ENCODE data around the gene TIA1.
"Not testable (repeated sequence)": the region's sequence is repeated elsewhere in the genome, so short reads cannot be mapped to it uniquely, and the experiment has no call there.

Gene TIA1

DNA sequence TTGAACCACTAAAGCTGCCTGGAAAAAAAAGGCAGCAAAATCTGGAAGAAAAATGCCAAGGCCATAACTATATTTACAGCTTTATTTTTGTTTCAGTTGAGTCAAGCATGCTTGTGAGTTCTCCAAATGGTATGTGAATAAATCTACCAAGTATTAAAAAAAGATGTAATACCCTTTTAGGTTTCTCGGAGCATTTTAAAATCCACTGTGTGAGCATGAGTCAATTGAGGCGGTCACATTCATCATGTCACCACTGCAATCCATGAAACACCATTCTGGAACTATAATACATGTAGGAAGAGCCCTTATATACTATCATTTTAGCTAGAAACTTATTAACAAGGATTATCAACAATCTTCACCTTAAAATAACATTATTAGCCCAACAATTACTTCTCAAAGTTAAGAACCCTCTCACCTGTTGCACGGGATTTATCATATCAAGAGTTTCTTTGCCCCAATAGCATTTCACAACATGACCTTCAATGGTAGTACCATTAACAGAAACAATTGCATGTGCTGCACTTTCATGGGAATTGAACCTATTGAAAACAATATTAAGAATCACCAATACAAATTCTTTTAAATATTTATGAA, 33.4 kb downstream of the TIA1 start:
- no peak for DNase-seq

GRCh38 chr2:70214365-70214764, 34.1 kb downstream of the TIA1 start:
- DNase-seq = no peak

GRCh38 chr2:70212298-70212932, 36.0 kb downstream of the TIA1 start:
- no peak for DNase-seq

- no peak for DNase-seq
Observed at GRCh38 chr2:70211595-70211994, 36.8 kb downstream of the TIA1 start.

DNA sequence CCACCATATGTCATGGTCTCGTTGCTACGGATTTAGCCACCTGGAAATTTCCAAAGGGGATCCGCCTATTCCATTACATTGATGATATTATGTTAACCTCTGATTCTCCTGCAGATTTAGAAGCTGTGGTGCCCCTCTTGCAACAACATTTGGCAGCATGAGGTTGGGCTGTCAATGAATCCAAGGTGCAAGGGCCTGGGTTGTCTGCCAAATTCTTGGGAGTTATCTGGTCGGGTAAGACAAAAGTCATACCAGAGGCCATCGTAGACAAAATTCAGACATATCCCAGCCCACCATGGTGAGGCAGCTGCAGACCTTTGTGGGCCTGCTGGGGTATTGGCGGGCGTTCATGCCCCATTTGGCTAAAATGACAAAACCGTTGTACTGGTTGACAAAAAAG, 44.0 kb downstream of the TIA1 start:
- no peak for DNase-seq

DNA sequence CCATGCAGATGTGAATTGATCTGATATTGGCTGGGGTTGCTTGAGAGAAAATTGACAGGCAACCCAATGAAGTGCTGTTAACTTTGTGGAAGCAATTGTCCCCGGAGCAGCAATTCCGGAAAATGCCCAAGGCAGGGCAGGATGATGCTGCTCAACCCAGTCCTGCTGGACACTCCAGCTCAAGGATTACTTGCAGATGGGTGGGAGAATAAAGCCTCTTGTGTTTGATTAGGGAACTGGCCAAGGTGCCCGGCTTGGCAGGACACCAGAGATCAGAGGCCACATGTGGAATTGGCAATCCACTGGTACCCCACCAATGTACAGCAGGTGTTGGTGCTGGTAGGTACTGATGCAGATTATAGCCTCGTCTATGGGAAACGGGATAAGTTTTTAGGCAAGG, 45.3 kb downstream of the TIA1 start:
- no peak for DNase-seq

GRCh38 chr2:70202236-70202806, 46.1 kb downstream of the TIA1 start:
- DNase-seq = no peak

DNA sequence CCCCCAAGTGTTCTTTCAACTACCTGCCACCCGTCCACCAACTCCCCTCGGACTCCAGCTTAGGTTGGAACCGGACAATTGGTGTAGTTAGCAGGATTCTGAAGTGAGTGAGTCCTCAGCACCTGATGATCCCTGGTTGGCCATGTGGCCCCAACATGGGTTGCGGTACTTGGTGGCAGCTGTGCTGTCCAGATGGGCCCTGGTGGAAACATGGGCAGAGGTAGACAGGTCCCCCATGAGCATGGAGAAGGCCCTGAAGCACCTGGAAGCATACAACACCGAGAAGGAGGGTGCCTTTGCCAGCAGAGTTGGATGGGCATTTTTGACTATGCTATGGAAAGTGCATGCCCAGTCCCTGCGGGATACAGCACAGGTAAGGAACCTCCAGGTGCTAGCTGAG, 46.6 kb downstream of the TIA1 start:
- no peak for DNase-seq

GRCh38 chr2:70201225-70201768, 47.1 kb downstream of the TIA1 start:
- DNase-seq = no peak

- DNase-seq = no peak
Observed at GRCh38 chr2:70199320-70199864, 49.0 kb downstream of the TIA1 start.

DNA sequence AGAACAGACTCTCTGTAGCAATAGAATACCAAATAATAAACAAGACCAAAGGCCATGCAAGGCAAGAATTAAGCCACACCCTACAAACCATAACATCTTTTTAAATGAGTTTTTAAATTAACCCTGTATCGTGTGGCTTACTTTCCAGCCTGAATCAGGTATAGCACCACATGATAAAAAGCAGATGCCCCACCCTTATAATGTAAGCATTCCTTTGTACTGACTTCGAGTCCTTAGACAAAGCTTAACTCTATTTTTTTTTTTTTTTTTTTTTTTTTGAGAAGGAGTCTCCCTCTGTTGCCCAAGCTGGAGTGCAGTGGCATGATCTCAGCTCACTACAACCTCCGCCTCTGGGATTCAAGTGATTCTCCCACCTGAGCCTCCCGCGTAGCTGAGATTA, 55.9 kb downstream of the TIA1 start:
- DNase-seq = no peak

- no peak for DNase-seq
Observed at GRCh38 chr2:70191244-70191735, 57.1 kb downstream of the TIA1 start.

DNA sequence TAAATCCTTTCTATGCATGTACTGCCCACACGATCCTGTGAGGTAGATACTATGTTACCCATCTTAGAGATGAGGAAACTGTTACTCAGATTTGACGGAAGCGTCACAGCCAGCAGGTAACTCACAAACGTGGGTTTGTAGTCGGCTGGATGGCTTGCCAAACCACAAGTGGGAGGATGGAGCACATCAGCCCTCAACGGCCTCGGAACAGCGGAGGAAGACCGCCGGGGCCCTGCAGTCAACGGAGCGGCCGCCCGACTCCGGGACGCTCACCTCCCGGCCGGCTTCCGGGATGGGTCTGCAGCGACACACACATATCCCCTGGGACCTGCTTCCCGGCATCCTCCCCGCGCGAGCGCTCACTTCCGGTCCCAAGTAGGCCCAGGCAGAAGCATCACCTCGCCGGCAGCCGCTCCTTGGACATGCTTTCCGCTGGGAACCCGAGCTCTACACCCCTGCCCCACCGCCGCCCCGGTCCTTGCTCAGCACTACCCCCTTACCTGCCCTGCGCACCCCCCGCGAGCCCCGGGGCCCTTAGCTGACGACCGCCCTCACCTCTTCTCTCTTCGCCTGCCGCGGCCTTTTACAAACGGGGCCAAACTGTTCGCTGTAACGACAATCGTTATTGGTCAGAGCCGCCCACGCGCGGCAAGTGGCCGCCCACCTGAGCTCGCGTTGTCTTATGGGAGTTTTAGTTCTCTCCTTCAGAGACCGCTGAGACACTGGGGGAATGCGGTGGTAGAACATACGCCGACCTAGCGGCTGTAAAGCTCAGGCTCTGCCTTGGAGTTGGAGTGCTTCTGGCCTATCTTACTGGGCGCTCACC, 57.8 kb downstream of the TIA1 start, which contains the start of gene C2orf42:
Gene C2orf42 (minus strand): TSS at position 602 of the 826 bp plus-strand sequence. CDS start 9,034 bp downstream, outside the sequence.
- peak; percentile 91 for DNase-seq

- no peak for DNase-seq
Observed at GRCh38 chr2:70188460-70188859, 60.0 kb downstream of the TIA1 start.

- DNase-seq = not testable (repeated sequence)
Observed at GRCh38 chr2:70187170-70187569, 61.3 kb downstream of the TIA1 start.

GRCh38 chr2:70182689-70183088, 65.7 kb downstream of the TIA1 start:
- DNase-seq = no peak

DNA sequence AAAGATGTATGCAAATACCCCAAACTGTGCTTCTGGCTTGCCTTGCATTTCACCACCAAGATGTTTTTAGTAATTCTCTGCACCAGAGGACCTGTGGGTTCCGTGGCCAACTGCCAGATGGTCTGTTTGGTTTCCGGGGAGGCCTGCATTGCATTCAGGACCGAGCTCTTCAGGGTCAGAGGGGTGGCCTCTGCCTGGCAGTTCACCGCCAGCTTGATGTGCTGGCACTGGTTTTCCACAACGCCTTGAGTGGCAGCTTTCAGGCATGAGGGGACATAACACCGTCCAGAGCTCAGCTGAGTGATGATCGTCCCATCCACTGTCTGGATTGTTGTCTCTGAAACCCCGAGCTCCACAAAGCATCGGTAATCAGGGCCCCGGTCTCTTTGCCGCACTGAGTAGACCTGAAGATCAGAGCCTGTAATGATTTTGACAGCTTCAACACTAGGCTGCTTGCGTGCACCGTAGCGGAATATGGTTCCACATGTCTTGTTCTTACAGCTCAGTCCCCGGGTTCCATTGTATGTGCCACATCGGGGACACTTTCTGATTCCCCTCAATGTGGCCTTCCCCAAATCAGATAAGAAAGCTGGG, 67.0 kb downstream of the TIA1 start:
- DNase-seq = no peak

GRCh38 chr2:70173520-70173919, 74.9 kb downstream of the TIA1 start:
- no peak for DNase-seq

- DNase-seq = not testable (repeated sequence)
Observed at GRCh38 chr2:70169654-70170245, 78.7 kb downstream of the TIA1 start.

DNA sequence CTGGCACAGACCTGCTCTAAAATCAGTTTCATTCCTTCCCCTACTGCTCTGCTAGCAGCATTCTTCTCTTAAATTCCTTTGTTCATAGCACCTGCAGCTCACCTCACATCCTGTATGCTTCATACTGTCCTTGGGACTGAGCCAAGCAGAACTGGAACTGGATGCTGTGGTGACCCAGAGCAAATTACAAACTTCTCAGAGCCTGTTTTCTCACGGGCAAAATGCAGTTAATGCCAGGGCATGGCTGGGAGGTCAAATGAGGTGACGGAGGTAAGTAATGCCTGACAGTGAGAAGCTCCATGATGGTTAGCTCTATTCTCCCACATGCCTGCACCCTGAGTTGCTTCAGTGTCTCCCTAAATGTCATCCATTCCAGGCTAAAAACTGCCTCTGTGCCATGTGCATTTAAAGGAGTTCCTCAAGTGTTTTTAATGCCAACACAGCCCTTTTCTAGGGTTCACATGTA, 87.3 kb downstream of the TIA1 start:
- no peak for DNase-seq

- DNase-seq = no peak
Observed at GRCh38 chr2:70160545-70160944, 87.9 kb downstream of the TIA1 start.
